Calu3 (cell line): ENCODE results near the gene MAD1L1. TPM values are rescaled to one million over a fixed set of nuclear protein-coding genes. Genes with fewer than 3 reads are reported as not detected.

Source experiments
- BruUV-seq: library from RNA; stranded (reverse); fragments of 400-500 nt; replicated peaks from 2 replicates; lab custom pipeline; 2021; lab: Mats Ljungman, UMichigan
- CTCF ChIA-PET: fragments of 300-600 bp; sonication (Branson Sonifier 250); formaldehyde crosslinking; loops from one replicate; lab custom pipeline; 2022; ENCODE audit warnings: antibody characterized with exemption; lab: Charles Lee
- DNase-seq: peaks from one replicate; pipeline ENCODE4 v3.0.0; 2022
- H3K27ac Mint-ChIP-seq: one replicate; pipeline ENCODE4 v1.8.0; 2022; ENCODE audit warnings: mixed read lengths; ENCODE audit not compliant: unreplicated experiment
- H3K27me3 Mint-ChIP-seq: one replicate; pipeline ENCODE4 v1.8.0; 2022; ENCODE audit warnings: mixed read lengths; ENCODE audit not compliant: unreplicated experiment
- H3K36me3 Mint-ChIP-seq: one replicate; pipeline ENCODE4 v1.8.0; 2022; ENCODE audit warnings: mild to moderate bottlenecking, moderate library complexity, mixed read lengths; ENCODE audit not compliant: insufficient read depth, unreplicated experiment
- H3K4me1 Mint-ChIP-seq: one replicate; pipeline ENCODE4 v1.8.0; 2022; ENCODE audit warnings: mild to moderate bottlenecking, low read depth, mixed read lengths; ENCODE audit not compliant: unreplicated experiment
- H3K4me3 Mint-ChIP-seq: one replicate; pipeline ENCODE4 v1.8.0; 2022; ENCODE audit warnings: mild to moderate bottlenecking, low read depth, moderate library complexity, mixed read lengths; ENCODE audit not compliant: unreplicated experiment
- H3K9me3 Mint-ChIP-seq: one replicate; pipeline ENCODE4 v1.8.0; 2022; ENCODE audit warnings: low read depth, mixed read lengths; ENCODE audit not compliant: unreplicated experiment
- CTCF ChIP-seq: fragments of 200-600 bp; IDR thresholded peaks from one replicate; pipeline ENCODE4 v1.8.0; 2022; ENCODE audit warnings: antibody characterized with exemption; ENCODE audit not compliant: unreplicated experiment
- intact Hi-C: fragments of 100-400 bp; cut with micrococcal nuclease; formaldehyde crosslinking; loops from one replicate; pipeline ENCODE4 v1.10.0; 2022; ENCODE audit not compliant: unreplicated experiment
- total RNA-seq: library from RNA; stranded (reverse); gene quantifications from 2 replicates; pipeline ENCODE4 v1.2.3, GENCODE V29; 2022

Gene MAD1L1
- total RNA-seq, 1 experiment from 2014 or later, result 86.0 TPM

DNA sequence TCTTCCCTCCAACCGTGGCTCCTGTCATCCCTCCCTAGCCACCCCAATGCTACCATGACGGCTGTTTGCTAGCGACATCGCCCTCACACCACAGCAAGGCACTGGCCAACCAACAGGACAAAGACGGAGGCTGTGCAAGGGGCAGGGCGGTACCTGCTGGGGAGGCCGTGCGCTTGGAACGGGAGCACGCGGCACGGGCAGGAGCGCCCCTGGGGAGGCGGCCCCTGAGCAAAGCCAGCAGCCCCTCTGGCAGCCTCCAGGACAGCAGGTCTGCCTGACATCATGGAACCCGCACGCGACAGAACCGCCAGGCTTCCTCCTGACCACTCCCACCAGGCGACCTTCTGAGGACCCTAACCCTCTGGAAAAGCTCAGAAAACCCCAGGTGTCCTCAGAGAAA lies 12.7 kb downstream of the MAD1L1 start:
- H3K4me3 Mint-ChIP-seq, result no peak overlapping the region
- no peak overlapping the region for H3K27ac Mint-ChIP-seq
- DNase-seq, result no peak
- peaks cover 61% of the 10 kb centered on the region for H3K36me3 Mint-ChIP-seq
- TF ChIP-seq CTCF, result no peak
- H3K27me3 Mint-ChIP-seq, result no peaks in the 10 kb centered on the region
- no TSS peak for BruUV-seq
- no peaks in the 10 kb centered on the region for H3K9me3 Mint-ChIP-seq
- peaks cover 3% of the 10 kb centered on the region for H3K4me1 Mint-ChIP-seq
- intact Hi-C loops, result no loop called here
- CTCF ChIA-PET, result no interaction called here

- TF ChIP-seq CTCF, result no peak
- no peak overlapping the region for H3K27ac Mint-ChIP-seq
- H3K9me3 Mint-ChIP-seq, result no peaks in the 10 kb centered on the region
- H3K4me3 Mint-ChIP-seq, result no peak overlapping the region
- no TSS peak for BruUV-seq
- intact Hi-C loops, result no loop called here
- CTCF ChIA-PET, result no interaction called here
- no peaks in the 10 kb centered on the region for H3K27me3 Mint-ChIP-seq
- no peaks in the 10 kb centered on the region for H3K4me1 Mint-ChIP-seq
- peaks cover 65% of the 10 kb centered on the region for H3K36me3 Mint-ChIP-seq
- DNase-seq, result no peak
These were observed 13.1 kb downstream of the MAD1L1 start for GRCh38 chr7:2219606-2220005.

DNA sequence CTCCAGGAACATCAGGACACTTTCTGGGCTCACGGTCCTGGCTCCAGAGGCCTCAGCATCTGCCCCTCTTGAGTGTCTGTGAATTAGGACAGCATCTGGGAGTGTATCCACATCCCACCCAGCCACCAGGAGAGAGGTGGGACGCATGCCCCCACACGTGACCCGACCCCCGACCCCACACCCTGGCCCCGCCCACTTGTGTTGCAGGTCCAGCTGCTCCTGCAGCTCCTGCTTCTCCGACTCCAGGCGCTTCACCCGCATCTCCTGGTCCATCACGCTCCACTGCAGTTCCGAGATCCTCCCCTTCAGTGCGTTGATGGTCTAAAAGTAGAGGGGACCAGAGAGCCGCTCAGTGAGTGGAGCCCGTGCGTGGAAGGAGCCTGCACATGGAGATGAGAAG lies 13.6 kb downstream of the MAD1L1 start:
- DNase-seq, result no peak
- Mint-ChIP-seq H3K4me1 (no peaks in the 10 kb centered on the region), H3K4me3 (no peak overlapping the region), H3K9me3 (no peaks in the 10 kb centered on the region), H3K36me3 (peaks cover 65% of the 10 kb centered on the region), H3K27ac (no peak overlapping the region), H3K27me3 (no peaks in the 10 kb centered on the region)
- intact Hi-C loops, result no loop called here
- BruUV-seq, result no TSS peak
- no peak for TF ChIP-seq CTCF
- CTCF ChIA-PET, result no interaction called here

GRCh38 chr7:2218444-2218785 lies 14.3 kb downstream of the MAD1L1 start:
- H3K27me3 Mint-ChIP-seq, result no peaks in the 10 kb centered on the region
- TF ChIP-seq CTCF, result no peak
- intact Hi-C loops, result no loop called here
- no peaks in the 10 kb centered on the region for H3K4me1 Mint-ChIP-seq
- no peak overlapping the region for H3K27ac Mint-ChIP-seq
- peaks cover 64% of the 10 kb centered on the region for H3K36me3 Mint-ChIP-seq
- no peak overlapping the region for H3K4me3 Mint-ChIP-seq
- CTCF ChIA-PET, result no interaction called here
- BruUV-seq, result no TSS peak
- no peak for DNase-seq
- no peaks in the 10 kb centered on the region for H3K9me3 Mint-ChIP-seq
